ENCODE results near the gene LAPTM4A. TPM values are rescaled to one million over a fixed set of nuclear protein-coding genes. Genes with fewer than 3 reads are reported as not detected.

Gene LAPTM4A
- total and polyA plus RNA-seq, 2 of the 4 experiments (the other 2 are of a cell fraction) = 97.7 to 401 TPM

DNA sequence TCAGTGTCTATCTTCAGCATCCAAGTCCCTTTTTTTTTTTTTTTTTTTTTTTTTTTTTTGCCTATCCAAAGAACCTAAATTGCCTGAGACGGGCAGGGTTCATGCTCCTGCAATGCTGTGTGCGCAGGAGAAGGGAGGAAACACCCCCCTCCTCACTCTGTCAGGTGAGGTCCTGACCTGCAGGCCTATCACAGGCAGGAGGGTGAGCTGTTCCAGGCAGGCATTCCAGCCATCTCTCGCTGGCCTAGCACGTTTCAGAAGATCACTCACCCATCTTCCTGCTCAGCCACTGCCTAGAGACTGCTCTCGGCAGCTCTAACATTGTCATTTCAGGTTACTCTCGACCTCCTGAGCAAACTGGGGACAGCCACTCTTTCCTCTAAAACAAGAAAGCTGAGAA lies 48.4 kb upstream of the LAPTM4A start:
- dilution Hi-C loops (cut with HindIII; ENCODE audit: low sequenced_read_pairs, unreplicated experiment) = no loop called here
- Histone ChIP-seq H2AK9ac (replicated peaks; ENCODE audit: low read depth, low read length, poor library complexity) (no peak overlapping the region), H2BK5ac (ENCODE audit: low read depth, low read length, poor library complexity, severe bottlenecking) (no peak overlapping the region), H2BK20ac (ENCODE audit: low read depth, low read length) (no peak overlapping the region), H3K9me3 (ENCODE audit: control insufficient read depth, insufficient read depth, low read length) (peaks cover 7% of the 10 kb centered on the region), H4K91ac (ENCODE audit: insufficient read depth, low read depth, low read length) (no peak overlapping the region), H4K20me1 (ENCODE audit: insufficient read depth, low read length) (no peaks in the 10 kb centered on the region), H3K4me1 (ENCODE audit: control insufficient read depth, insufficient read depth, low read length) (peaks cover 5% of the 10 kb centered on the region), H3K14ac (replicated peaks; ENCODE audit: low read depth, low read length) (no peak overlapping the region), H4K8ac (ENCODE audit: low read depth in 2 of 2, low read length in 2 of 2) (no peak overlapping the region), H2BK120ac (ENCODE audit: low read depth, low read length) (no peak overlapping the region), H3K9ac (ENCODE audit: low read depth, low read length) (no peak overlapping the region), H3K9me1 (ENCODE audit: insufficient read depth, low read length) (no peaks in the 10 kb centered on the region), H3K4me3 (ENCODE audit: insufficient read depth, low read depth, low read length) (no peak overlapping the region), H3K4ac (ENCODE audit: low read depth, low read length) (no peak overlapping the region), H2BK15ac (ENCODE audit: low read depth, low read length) (no peak overlapping the region), H2AK5ac (ENCODE audit: low read depth, low read length) (no peak overlapping the region), H3K4me2 (ENCODE audit: low read depth, low read length) (no peak overlapping the region), H3K36me3 (ENCODE audit: control insufficient read depth, insufficient read depth, low read length) (no peaks in the 10 kb centered on the region), H3K27me3 (ENCODE audit: control insufficient read depth, insufficient read depth, low read length) (no peaks in the 10 kb centered on the region), H4K5ac (ENCODE audit: low read depth, low read length) (no peak overlapping the region), H2AFZ (replicated peaks; ENCODE audit: low read length, poor library complexity) (peak overlapping the region; percentile 48), H3K23ac (ENCODE audit: low read depth, low read length) (no peak overlapping the region), H3K18ac (ENCODE audit: low read depth, low read length) (no peak overlapping the region), H3K27ac (ENCODE audit: insufficient read depth, low read length) (no peak overlapping the region), H3K79me1 (ENCODE audit: low read depth in 1 of 2, low read length in 2 of 2) (no peaks in the 10 kb centered on the region), H3K56ac (ENCODE audit: extremely low read depth, insufficient read depth, low read length) (no peak overlapping the region)
- WGBS, 2 experiments (ENCODE audit: extremely low coverage in 2 of 2, insufficient read length in 1 of 2) = 61% methylated on average over 3 of the region's 6 CpGs; no CpG with 5 or more reads in 1 of the 2 experiments
- intact Hi-C loops (cut with micrococcal nuclease) = loop anchor here (10.0 kb wide), 1 partner anchor 235 kb away; no protein-coding TSS in a partner anchor
- ATAC-seq (ENCODE audit: low read depth) (no peak), DNase-seq (no peak)
- in situ Hi-C loops (cut with MboI; ENCODE audit: low sequenced_read_pairs) = no loop called here
- ChIA-PET POLR2A (ENCODE audit: unreplicated experiment) (no interaction called here), CTCF (no interaction called here)
- BruUV-seq (replicated peaks) = no TSS peak
- TF ChIP-seq RAD21 (IDR thresholded peaks at IDR 0.05; ENCODE audit: low read length) = no peak
- TF ChIP-seq MAZ (IDR thresholded peaks at IDR 0.05; ENCODE audit: borderline replicate concordance, low read depth, low read length) = no peak
- no peak for TF ChIP-seq RFX5 (IDR thresholded peaks at IDR 0.05; ENCODE audit: low read depth, low read length)
- TF ChIP-seq MAFK (IDR thresholded peaks at IDR 0.05; ENCODE audit: low read depth, low read length) = no peak
- TF ChIP-seq SMC3 (IDR thresholded peaks at IDR 0.05; ENCODE audit: low read depth, low read length) = no peak
- no peak for TF ChIP-seq CEBPB (IDR thresholded peaks at IDR 0.05; ENCODE audit: low read depth, low read length)
- TF ChIP-seq BHLHE40 (IDR thresholded peaks at IDR 0.05; ENCODE audit: low read depth, low read length) = no peak
- TF ChIP-seq, protein P1, sequence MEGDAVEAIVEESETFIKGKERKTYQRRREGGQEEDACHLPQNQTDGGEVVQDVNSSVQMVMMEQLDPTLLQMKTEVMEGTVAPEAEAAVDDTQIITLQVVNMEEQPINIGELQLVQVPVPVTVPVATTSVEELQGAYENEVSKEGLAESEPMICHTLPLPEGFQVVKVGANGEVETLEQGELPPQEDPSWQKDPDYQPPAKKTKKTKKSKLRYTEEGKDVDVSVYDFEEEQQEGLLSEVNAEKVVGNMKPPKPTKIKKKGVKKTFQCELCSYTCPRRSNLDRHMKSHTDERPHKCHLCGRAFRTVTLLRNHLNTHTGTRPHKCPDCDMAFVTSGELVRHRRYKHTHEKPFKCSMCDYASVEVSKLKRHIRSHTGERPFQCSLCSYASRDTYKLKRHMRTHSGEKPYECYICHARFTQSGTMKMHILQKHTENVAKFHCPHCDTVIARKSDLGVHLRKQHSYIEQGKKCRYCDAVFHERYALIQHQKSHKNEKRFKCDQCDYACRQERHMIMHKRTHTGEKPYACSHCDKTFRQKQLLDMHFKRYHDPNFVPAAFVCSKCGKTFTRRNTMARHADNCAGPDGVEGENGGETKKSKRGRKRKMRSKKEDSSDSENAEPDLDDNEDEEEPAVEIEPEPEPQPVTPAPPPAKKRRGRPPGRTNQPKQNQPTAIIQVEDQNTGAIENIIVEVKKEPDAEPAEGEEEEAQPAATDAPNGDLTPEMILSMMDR (conservative IDR thresholded peaks at IDR 0.05; ENCODE audit: low read depth, low read length) = no peak
- no peak for TF ChIP-seq FOS (IDR thresholded peaks at IDR 0.05; ENCODE audit: low read depth, low read length)
